Heart right ventricle (tissue), 16 donors: ENCODE data around the gene OSBPL10. TPM values are rescaled to one million over a fixed set of nuclear protein-coding genes. Genes with fewer than 3 reads are reported as not detected.
A peak's percentile ranks its signal among the peaks of the same experiment; 100 is the strongest.

ENCODE experiments used
- ATAC-seq, 8 donors: fragments of 200-7000 bp; cut with Tn5 transposase; one replicate each; pipeline ENCODE4 v1.9.1; 2020; ENCODE audit warnings: mild to moderate bottlenecking in 8 of 8, moderate library complexity in 8 of 8, moderate number of reproducible peaks in 1 of 8
- DNase-seq, 2 donors: peaks; one replicate each; pipeline ENCODE4 v3.0.0-alpha.2; 2020
- H3K27ac ChIP-seq, 10 donors: fragments of 200-600 bp; sonication (generic) in 2 of 10; one replicate each; pipeline versions ENCODE4 v1.5.0 to v1.8.0; 2020 to 2022; ENCODE audit warnings: mild to moderate bottlenecking in 3 of 10
- H3K27me3 ChIP-seq, 7 donors: fragments of 200-600 bp; one replicate each; pipeline ENCODE4 v1.8.0; 2021 to 2022; ENCODE audit warnings: mild to moderate bottlenecking in 2 of 7
- H3K36me3 ChIP-seq, 9 donors: fragments of 200-600 bp; sonication (generic) in 1 of 9; one replicate each; pipeline versions ENCODE4 v1.5.0 to v1.8.0; 2020 to 2022; ENCODE audit warnings: mild to moderate bottlenecking in 2 of 9
- H3K4me1 ChIP-seq, 9 donors: fragments of 200-600 bp; sonication (generic) in 1 of 9; one replicate each; pipeline versions ENCODE4 v1.5.0 to v1.8.0; 2020 to 2022; ENCODE audit warnings: mild to moderate bottlenecking in 4 of 9
- H3K4me3 ChIP-seq, 10 donors: fragments of 200-600 bp; sonication (generic) in 2 of 10; one replicate each; pipeline versions ENCODE4 v1.5.0 to v1.8.0; 2020 to 2022; ENCODE audit warnings: mild to moderate bottlenecking in 7 of 10, moderate library complexity in 2 of 10
- H3K9me3 ChIP-seq, 11 donors: fragments of 200-600 bp in 10 of 11; sonication (generic) in 2 of 11; one replicate each; pipeline versions ENCODE4 v1.5.0 to v1.8.0; 2013 to 2022; ENCODE audit warnings: mild to moderate bottlenecking in 2 of 11, control low read depth in 1 of 11, moderate library complexity in 1 of 11
- CTCF ChIP-seq, 9 donors: fragments of 200-600 bp; sonication (generic) in 2 of 9; IDR thresholded peaks; one replicate each; pipeline versions ENCODE4 v1.5.0 to v1.8.0; 2021 to 2022; ENCODE audit warnings: antibody characterized with exemption in 9 of 9, mild to moderate bottlenecking in 5 of 9, moderate library complexity in 1 of 9
- WGBS, 2 donors: extraction: QIAGEN DNeasy Blood & Tissue Kit; methylation state at CpG; one replicate each; pipeline ENCODE4 v1.1.7; 2013; ENCODE audit warnings: inconsistent platforms in 1 of 2; 5-methylcytosine and 5-hydroxymethylcytosine counted together
- intact Hi-C, 10 donors: fragments of 100-400 bp; cut with DNase I; formaldehyde crosslinking; loops; one replicate each; pipeline versions ENCODE4 v1.11.1 to v1.14.2; 2022
- polyA plus RNA-seq, 2 donors: library from polyadenylated mRNA; stranded (reverse); fragments of 200-250 nt; gene quantifications; one replicate each; pipeline ENCODE4 v1.2.3, GENCODE V29; 2013
- total RNA-seq, 10 donors: library from RNA; stranded (reverse); fragmentation: NEBNext Ultra II Directional in 3 of 10; extraction: Animal tissue kit (Norgen Biotek cat#: 25700) in 3 of 10; gene quantifications; one replicate each; pipeline versions ENCODE4 v1.2.1 to v1.2.4, GENCODE V29; 2021 to 2023
- donor health status: Arrhythmogenic right ventricular cardiomyopathy.
- donor health status: ischemic (EF 13 %, LVEDD 7.1; RV severe dilation, severe dysfunction).
- donor health status: healthy with polysubstance abuse.
- donor health status: DM: no; HTN: yes; CAD: no.
- donor health status: DM: no; HTN: no; CAD: no.
- donor health status: ischemic (EF 25% LVEDD 6.9; RV normal size, moderate dysfunction).
- donor health status: ischemic (EF 25% LVEDD 5.7; RV mildly dilated, moderate dysfunction).
- donor health status: healthy.
- donor health status: DM: yes; HTN: yes; CAD: no.
- donor health status: Ischemic cardiomyopathy.
- donor health status: ischemic (EF 35%, LVEDD 5.7; RV mildly dilated, moderate dysfunction).
- donor health status: nonischemic (EF 11% LVEDD 7.7; RV severe dilation, severe dysfunction).
- donor health status: DM: yes; HTN: yes; CAD: no.
- donor health status: PGD.
- donor health status: ischemic (EF 29% LVEDD 5.4; RV normal size, mild dysfunction).
- donor health status: nonischemic (EF 23%, LVEDD 6.1; RV moderate dilation, normal function).

The OSBPL10 gene
- total and polyA plus RNA-seq, 12 donors = 1.2 to 8.5 (median 4.1) TPM

- 78 to 86% methylated on average over 2 of the region's 2 CpGs for WGBS, 2 donors
- no peak for ATAC-seq
- no peaks in the 10 kb centered on the region for H3K36me3 ChIP-seq
Measured at GRCh38 chr3:32009957-32010356, 28.9 kb upstream of the OSBPL10 start.

GRCh38 chr3:32009101-32009500, 28.0 kb upstream of the OSBPL10 start:
- 95 to 97% methylated on average over 2 of the region's 2 CpGs for WGBS, 2 donors
- ATAC-seq = no peak
- Histone ChIP-seq H3K36me3 (no peaks in the 10 kb centered on the region), H3K9me3 (peaks cover 0 to 4% (median 0%) of the 10 kb centered on the region in 11 donors), H3K27ac (no peak overlapping the region), H3K4me1 (no peaks in the 10 kb centered on the region), H3K4me3 (no peak overlapping the region), H3K27me3 (peaks cover 0 to 10% (median 0%) of the 10 kb centered on the region in 7 donors)
- no peak for DNase-seq
- no peak for TF ChIP-seq CTCF (IDR thresholded peaks at IDR 0.05)
- intact Hi-C loops = no loop called here

More at GRCh38 chr3:32009957-32010356, 28.9 kb upstream of the OSBPL10 start:
- H3K4me1 ChIP-seq = no peaks in the 10 kb centered on the region
- H3K27ac ChIP-seq = no peak overlapping the region
- peaks cover 0 to 4% (median 0%) of the 10 kb centered on the region in 11 donors for H3K9me3 ChIP-seq
- intact Hi-C loops = no loop called here
- no peak for TF ChIP-seq CTCF (IDR thresholded peaks at IDR 0.05)
- H3K27me3 ChIP-seq = peaks cover 0 to 10% (median 0%) of the 10 kb centered on the region in 7 donors
- no peak for DNase-seq
- no peak overlapping the region for H3K4me3 ChIP-seq

- H3K27me3 ChIP-seq = peaks cover 0 to 10% (median 0%) of the 10 kb centered on the region in 7 donors
- ATAC-seq (no peak), DNase-seq (no peak)
- H3K4me1 ChIP-seq = no peaks in the 10 kb centered on the region
- no peak overlapping the region for H3K27ac ChIP-seq
- 86 to 88% methylated on average over 5 of the region's 5 CpGs for WGBS, 2 donors
- no peaks in the 10 kb centered on the region for H3K9me3 ChIP-seq
- intact Hi-C loops = no loop called here
- TF ChIP-seq CTCF (IDR thresholded peaks at IDR 0.05) = no peak
- no peak overlapping the region for H3K4me3 ChIP-seq
- H3K36me3 ChIP-seq = no peaks in the 10 kb centered on the region
Measured at GRCh38 chr3:32004113-32004765, 23.2 kb upstream of the OSBPL10 start.

- Histone ChIP-seq H3K27ac (no peak overlapping the region), H3K9me3 (no peaks in the 10 kb centered on the region), H3K4me1 (no peaks in the 10 kb centered on the region), H3K4me3 (no peak overlapping the region), H3K36me3 (no peaks in the 10 kb centered on the region), H3K27me3 (peaks cover 0 to 10% (median 0%) of the 10 kb centered on the region in 7 donors)
- ATAC-seq = peak in 1 of 8 donors; percentile 14
- 94 to 96% methylated on average over 3 of the region's 3 CpGs for WGBS, 2 donors
- no peak for DNase-seq
- intact Hi-C loops = no loop called here
- TF ChIP-seq CTCF (IDR thresholded peaks at IDR 0.05) = no peak
Measured at GRCh38 chr3:32003380-32003779, 22.3 kb upstream of the OSBPL10 start.
